NCI-H446 treated with DMSO at 0.1 percent for 48 hours (cell line): Measurements from ENCODE around the gene RAD51B.
"Not testable (repeated sequence)": the region's sequence is repeated elsewhere in the genome, so short reads cannot be mapped to it uniquely, and the experiment has no call there.

ENCODE experiments used
- DNase-seq: peaks from one replicate; lab custom pipeline; 2025; lab: John Stamatoyannopoulos, UW

Gene RAD51B

DNA sequence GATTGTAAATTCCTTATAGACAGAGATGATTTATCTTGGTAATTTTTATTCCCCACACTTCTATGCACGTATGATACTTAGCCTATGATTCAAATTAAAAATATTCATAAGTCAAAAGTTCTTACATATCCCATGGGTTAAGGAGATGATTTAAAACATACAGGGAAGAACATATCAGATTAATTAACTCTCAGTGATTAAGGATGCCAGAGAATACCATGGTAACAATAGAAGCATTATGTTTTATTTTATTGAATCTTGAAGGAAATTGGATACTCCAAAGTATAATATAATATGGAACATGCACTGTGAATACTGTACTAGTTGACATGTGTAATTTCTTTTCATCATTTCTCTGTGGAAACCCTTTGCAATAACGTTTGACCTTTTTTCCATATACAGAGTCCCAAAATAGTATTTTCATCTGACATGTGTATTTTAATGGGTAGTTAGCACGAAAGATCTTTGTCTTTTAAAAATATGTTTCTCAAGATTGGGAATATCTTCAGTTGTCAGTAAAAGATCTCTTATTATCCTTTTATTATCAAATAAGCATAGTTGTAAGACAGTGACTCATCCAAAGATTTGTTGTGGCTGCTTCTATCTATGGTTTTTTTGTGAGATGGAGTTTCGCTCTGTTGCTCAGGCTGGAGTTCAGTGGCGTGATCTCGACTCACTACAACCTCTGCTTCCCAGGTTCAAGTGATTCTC, 166.7 kb downstream of the RAD51B start:
- DNase-seq, result no peak

DNA sequence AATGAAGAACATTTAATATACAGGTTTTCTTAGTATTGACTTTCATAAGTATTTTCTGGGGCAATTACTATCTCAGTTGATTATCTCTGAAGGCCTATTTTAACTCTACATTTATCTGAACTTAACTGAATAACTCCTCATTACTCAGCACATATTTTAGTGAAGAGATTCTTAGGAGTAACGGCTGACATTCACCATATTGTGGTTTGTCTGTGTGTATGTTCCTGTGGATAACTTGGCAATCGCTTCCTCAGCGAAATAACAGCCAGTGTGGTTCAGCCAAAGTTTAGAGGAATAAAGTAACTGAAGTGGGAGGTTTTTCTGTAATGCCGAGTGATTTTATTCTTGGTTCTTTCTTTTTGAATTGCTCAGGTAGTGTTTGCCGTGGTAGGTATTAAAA, 168.0 kb downstream of the RAD51B start:
- peak; percentile 15 for DNase-seq

DNA sequence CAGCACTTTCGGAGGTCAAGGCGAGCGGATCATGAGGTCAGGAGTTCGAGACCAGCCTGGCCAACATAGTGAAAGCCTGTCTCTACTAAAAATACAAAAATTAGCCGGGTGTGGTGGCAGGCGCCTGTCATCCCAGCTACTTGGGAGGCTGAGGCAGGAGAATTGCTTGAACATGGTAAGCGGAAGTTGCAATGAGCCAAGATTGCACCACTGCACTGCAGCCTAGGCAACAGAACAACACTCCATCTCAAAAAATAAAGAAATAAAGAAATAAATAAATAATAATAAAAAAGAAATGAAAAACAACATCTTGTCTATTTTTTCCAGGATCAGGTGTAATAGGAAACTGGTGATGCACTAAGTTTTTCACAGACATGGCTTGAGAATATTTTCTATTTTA, 168.6 kb downstream of the RAD51B start:
- DNase-seq, result not testable (repeated sequence)

DNA sequence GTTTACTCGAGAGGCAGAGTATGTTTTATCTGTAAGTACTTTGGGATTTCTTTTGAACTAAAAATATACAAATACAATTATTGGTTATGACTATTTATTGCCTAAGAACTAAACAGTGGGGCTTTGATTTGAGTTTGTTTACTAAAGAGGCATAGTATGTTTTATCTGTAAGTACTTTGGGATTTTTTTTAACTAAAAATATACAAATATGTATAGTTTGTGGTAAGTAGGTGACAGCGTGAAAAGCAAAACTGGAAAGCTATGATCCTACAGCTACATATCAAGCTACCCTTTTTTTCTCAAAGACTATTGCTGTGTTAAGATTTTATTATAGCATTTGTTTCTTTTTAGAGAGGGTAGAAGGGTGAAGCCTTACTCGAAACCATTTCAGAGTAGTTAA, 171.0 kb downstream of the RAD51B start:
- DNase-seq, result no peak

DNA sequence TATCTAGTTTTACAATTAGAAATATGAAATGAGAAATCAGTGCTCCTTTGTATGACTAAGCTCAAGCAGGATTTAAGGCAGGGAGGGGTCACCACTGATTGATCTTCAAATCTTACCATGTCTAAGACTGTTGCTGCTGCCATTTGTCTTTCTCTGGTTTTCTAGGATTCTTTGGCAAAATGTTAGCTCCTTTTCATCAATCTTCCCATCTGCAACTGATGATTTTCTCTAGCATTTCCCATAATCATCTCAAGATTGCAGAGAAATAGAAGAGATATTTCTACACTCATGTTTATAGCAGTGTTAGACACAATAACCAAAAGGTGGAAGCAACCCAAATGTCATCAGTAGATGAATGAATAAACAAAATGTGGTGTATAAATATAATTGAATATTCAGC, 175.0 kb downstream of the RAD51B start:
- no peak for DNase-seq

DNA sequence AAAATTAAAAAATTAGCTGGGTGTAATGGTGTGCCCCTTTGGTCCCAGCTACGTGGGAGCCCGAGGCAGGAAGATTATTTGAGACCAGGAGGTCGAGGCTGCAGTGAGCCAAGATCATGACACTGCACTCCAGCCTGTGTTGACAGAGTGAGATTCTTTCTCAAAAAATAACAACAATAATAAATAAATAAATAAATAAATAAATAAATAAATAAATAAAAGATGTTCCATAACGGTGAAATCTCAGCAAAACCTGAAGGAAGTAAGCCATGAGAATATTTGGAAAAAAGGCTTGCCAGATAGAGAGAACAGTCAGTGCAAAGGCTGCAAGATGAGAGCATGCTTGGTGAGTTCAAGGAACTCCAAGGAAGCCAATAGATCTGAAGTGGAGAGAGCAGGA, 176.7 kb downstream of the RAD51B start:
- DNase-seq, result no peak

DNA sequence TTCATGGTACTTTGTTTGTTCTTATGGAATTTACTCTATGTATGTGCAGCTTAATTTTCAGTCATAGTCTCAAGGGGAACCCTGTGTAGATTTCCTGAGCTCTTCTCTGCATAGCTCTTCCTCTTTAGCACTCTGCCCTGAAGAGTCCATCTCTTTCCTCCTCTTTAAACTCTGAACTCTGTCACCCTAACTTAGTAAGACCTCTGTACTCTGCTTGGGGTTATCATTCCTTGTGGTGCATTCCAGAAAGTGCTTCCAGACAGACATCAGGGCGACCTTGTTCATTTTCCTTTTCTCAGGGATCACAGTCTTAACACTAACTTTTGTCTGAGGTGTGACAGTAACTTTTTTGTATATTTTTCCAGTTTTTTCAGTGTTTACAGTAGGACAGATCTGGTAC, 179.3 kb downstream of the RAD51B start:
- DNase-seq, result no peak

DNA sequence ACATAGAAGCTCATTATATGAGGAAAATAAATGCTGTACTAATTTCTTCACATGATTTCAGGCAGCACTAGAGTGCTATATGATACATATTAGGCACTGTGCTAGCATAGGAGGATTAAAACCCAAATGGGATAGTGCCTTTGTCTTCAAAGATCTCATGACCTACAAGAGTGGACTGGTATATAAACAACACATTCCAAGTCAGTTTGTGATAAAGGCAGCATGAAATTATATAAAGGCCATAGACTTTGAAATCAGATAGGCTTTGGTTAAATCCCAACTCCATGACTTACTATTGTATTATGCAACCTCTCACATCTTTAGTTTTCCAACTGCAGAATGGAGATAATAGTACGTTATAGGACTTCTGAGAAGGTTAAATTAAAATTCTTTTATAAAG, 179.7 kb downstream of the RAD51B start:
- DNase-seq, result no peak

DNA sequence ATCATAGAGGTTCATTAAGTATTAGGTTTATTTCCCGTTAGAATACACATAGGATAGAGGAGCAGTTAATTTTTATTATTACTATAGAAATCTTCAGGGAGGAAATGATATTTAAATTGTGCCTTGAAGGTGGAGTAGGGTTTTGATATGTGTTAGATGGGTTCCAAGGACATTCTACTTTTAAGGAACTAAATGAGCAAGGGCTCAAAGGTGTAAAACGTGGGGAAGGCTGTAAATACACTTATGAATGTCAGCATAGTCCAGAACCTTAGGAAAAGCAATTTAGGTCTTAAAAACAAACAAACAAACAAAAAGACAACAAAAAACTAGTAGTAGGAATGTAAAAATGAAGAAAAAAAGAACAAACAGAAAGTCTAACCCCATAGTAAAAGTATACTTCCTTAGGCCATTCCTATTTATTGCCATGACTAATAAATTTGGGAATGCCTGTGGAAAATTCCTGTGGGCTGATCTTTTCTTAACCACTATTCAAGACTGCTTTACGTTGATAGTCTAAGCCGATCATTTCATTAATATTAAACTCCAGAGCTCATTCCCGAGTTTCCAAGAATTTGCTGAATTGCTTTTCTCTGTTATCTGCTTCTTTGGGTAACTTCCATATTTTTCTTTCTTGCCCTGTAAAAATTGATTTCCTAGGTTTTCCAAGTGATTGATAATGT, 180.3 kb downstream of the RAD51B start:
- no peak for DNase-seq

DNA sequence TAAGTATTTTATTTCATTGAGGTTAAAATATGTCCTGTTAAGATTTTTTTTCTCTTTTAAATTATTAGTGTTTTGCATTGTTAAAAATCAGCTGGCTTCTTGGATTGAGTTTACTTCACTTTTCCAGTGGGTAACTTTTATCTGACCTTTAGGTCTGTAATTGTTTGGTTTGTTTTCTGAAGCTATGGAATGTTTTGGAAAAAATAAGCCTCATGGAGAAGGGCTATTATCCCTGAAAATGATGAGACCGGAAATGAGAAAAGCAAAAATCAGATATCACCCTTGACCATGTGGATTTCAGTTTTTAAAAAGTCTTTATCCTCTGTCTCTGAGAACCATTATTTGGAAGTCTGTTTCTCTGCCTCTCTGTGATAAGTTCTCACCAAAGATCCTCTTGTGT, 180.9 kb downstream of the RAD51B start:
- no peak for DNase-seq

DNA sequence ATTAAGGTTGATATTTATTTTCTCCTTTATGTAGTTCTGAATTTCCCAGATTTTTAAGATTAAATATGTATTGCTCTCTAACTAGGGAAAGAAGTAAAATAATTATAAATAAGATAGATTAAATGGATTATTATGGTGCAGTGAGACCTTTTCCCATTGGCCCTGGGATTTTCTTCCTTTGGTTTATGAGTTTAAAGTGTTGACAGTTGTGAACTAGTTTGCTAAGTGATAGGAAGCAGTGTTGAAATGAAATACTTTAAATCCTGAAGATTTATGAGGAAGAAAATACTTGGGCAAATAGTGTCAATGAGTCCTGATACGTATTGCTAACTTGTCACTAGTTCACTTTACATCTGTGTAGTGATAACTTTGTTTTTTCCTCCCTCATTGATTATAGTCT, 188.9 kb downstream of the RAD51B start:
- no peak for DNase-seq

DNA sequence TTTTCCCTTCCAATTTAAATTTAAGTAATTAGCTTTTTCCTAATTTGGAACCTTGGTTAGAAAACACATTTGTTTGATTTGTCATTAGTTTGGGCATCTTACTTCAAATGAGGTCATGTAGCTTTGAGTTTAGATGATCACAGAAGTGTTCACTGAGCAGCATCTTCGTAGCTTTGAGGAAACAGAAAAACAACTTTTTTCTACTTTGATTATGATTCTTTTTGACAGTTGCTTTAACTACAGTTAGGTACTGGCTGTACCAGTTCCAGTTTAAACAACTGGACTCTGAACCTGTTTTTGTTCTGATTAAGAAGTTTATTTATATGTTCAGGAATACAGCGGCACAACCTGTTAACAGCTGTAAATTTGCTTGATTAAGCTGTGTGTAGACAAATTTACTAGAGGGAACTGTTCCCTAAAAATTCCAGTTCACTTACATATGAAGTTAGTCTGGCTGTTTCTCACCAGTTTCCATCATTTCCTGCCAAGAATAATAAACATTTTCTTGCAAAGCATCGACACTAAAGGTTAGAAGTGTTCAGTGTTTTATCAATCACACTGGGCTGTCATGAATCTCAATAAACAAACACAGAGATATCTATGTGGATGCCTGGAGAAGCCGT, 191.9 kb downstream of the RAD51B start:
- no peak for DNase-seq

DNA sequence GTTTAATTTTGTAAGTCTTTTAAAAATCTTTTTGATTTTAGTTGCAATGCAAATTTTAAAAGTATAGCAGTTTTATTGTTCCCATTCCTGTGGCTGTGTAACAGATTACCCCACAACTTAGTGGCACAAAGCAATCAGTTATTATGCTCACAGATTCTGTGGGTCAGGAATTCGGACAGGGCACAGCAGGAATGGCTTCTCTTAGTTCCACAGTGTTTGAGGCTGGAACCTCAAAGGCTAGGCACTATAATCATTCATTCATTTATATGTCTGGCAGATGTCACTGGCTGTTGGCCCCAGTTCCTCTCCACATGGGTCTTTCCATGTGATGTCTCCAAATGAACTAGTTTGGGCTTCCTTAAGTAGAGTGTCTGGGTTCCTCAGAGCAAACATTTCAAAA, 193.3 kb downstream of the RAD51B start:
- DNase-seq, result no peak

DNA sequence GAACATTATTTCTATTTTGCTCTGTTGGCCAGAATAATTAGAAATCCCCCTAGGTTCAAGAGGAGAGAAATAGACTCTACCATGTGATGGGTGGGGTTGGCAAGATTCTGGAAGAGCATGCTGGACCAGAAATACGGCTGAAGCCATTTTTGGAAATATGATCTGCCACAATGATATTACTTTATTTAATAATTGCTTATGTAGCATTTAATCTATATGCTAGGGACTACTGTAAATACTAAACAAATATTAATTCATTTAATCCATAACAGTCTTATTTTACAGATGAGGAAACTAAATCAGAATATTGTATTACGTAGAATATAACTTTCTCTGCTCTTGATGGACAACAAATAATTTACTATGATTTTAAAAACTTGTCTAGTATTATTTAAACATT, 193.7 kb downstream of the RAD51B start:
- no peak for DNase-seq

DNA sequence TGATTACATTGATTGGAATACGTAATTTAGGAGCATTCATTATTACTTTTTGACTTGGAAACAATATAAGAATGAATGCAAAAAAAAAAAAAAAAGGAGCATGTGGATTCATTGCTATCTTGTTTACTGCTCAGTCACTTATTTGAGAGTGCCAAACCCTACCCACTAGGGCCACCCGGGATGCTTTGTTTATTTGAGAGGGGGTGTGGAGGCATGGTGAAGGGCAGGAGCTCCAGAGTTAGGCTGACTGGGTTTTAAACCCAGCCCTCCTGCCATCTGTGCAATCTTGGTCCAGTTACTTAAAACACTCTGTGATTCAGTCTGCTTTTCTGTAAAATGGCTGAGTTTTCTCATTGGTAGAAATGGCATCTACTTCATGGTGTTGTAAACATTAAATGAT, 195.2 kb downstream of the RAD51B start:
- DNase-seq, result peak; percentile 11

DNA sequence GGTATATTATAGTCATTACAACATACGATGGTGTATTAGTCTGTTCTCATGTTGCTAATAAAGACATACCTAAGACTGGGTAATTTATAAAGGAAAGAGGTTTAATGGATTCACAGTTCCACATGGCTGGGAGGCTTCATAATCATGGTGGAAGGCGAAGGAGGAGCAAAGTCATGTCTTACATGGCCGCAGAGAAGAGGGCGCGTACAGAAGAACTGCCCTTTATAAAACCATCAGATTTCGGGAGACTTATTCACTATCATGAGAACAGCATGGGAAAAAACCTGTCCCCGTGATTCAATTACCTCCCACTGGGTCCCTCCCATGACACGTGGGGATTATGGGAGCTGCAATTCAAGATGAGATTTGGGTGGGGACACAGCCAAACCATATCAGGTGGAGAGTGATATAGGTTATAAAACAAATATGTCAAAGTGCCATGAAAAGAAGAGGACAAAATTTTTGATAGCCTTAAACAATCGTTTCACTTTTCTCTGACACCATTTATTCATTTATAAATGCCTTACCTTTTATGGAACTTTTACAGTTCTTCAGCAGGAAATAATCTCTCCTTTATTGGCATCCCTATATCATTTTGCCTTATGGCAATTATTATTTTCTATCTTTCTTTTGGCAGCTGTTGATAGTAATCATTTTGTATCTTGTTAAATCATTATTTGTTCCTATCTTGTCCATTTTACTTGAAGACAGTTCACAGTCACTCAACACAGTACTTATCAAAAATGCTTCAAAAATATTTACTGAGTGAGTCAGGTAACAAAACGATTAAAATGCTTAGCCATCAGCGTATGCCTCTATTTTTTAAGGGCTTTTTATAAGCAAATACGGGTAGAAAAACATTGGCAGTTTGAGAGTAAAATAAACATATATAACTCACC, 196.0 kb downstream of the RAD51B start:
- no peak for DNase-seq

DNA sequence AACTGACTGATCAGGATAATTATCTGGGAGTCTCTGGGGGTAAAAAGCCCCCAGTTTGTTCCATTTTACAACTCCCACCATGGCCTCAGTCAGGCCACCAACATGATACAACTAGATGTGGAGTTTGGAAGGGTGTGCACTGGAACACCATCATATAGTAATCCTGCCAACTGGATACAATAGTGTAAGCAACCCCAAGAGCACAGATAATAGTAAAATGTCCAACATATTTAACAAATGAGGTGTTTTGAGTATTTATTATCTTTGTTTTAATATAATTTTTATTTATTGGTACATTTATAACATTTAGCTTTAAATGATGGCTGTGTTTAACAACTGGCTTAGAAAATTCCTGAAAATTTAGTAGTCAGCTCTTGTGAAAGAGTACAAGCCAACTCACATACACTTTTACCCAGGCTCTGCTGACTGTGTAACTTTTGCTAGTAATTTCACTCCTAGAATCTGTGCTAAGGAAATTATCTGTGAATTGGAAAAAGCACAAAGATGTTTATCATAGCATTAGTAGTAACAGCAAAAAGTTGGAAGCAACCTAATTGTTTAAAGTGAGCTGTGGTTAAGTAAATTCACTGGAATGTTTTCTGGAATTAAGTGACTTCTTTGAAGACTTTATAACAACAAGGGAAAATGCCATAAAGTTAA, 196.8 kb downstream of the RAD51B start:
- no peak for DNase-seq

DNA sequence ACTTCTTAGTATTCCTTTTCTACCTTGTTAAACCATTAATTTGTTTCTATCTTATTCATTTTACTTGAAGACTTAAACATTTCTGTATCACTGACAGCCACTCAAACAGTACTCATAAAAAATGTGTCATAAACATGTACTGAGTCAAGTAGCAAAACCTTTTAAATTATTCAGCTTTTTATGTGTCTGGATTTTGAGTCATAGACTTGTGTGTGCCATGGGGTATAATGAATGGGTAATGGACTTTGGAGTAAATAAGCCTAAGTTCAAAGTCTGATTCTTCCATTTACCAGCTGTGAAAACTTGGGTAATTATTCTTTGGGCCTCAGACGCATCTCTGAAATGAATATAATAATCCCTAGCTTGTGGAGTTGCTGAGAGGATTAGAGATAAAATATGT, 199.0 kb downstream of the RAD51B start:
- no peak for DNase-seq

DNA sequence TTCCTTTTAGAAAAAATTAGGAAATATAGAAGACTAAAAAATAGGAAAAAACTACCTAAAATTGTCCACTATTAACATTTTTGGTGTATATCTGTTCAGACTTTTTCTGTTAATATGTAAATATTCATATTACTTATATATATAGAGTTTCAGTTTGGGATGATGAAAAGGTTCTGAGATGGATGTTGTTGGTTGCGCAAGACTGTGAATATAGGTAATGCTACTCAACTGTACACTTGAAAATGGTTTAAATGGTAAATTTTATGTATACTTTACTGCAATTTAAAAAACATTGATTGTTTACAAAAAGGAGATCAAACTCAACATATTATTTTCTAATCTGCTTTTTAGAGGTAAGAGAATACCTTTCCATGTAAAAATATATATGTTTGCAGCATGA, 200.9 kb downstream of the RAD51B start:
- DNase-seq, result no peak

DNA sequence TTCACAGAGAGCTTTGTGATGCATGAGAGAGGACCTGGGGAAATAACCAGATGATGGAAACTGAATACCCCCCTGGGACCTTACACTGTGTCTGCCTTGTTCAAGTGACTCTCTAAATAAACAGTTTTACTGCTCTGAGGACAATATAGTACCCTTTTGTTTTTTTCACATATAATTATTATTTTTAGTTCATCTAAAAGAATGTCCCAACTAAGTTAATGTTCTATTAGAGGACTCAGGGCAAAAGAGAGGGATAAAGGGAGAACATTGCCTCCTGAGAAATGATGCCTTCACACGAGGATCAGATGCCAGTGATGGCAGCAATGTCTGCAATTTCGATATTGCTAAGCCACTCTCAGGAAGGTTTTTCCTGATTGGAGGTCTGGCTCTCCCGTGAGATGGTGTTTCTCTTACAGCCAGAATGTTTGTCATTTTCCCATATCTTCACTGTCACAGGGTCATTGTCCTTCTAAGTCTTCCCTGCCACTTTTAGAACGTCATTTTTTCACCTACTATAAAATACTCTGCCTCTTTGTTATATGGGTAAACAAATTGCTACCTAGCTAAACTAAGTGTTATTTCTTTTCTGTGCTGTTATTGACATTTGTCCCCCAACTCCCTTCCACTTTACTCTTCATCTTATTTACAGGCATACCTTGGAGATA, 201.6 kb downstream of the RAD51B start:
- DNase-seq, result no peak

DNA sequence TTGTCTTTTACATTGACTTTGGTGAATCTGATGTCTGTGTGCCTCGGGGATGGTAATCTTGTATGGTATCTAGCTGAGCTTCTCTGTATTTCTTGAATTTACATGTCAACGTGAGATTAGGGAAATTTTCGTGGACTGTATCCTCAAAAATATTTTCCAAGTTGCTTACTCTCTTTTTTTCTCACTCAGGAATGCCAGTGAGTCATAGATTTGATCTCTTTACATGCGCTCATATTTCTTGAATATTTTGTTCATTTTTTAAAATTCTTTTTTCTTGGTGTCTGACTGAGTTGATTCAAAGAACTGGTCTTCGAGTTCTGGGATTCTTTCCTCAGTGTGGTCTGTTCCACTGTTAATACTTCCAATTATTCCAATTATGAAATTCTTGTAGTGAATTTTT, 207.7 kb downstream of the RAD51B start:
- no peak for DNase-seq
